Smooth muscle cell (in vitro differentiated cells): ENCODE results near the gene PHYKPL. TPM values are rescaled to one million over a fixed set of nuclear protein-coding genes. Genes with fewer than 3 reads are reported as not detected.

Experiments used
- DNase-seq: peaks from one replicate; lab custom pipeline; 2025; ENCODE audit not compliant: unreplicated experiment; lab: John Stamatoyannopoulos, UW
- H2AFZ ChIP-seq: fragments of 200-600 bp; sonication (generic); 2 replicates; pipeline ENCODE4 v1.6.0; 2016; ENCODE audit warnings: antibody characterized with exemption, low read depth, mild to moderate bottlenecking
- H3F3A ChIP-seq: fragments of 200-600 bp; sonication (generic); 2 replicates; pipeline ENCODE4 v1.6.0; 2017; ENCODE audit warnings: antibody characterized with exemption, low read depth
- H3K27ac ChIP-seq: fragments of 200-600 bp; sonication (generic); 2 replicates; pipeline ENCODE4 v1.5.1; 2016; ENCODE audit warnings: low read depth, mild to moderate bottlenecking
- H3K27me3 ChIP-seq: fragments of 200-600 bp; sonication (generic); 2 replicates; pipeline ENCODE4 v1.6.1; 2016; ENCODE audit warnings: low read depth, mild to moderate bottlenecking
- H3K36me3 ChIP-seq: fragments of 200-600 bp; sonication (generic); 2 replicates; pipeline ENCODE4 v1.5.1; 2016; ENCODE audit warnings: low read depth
- H3K4me1 ChIP-seq: fragments of 200-600 bp; sonication (generic); 2 replicates; pipeline ENCODE4 v1.5.1; 2016; ENCODE audit warnings: low read depth
- H3K4me2 ChIP-seq: fragments of 200-600 bp; sonication (generic); 2 replicates; pipeline ENCODE4 v1.6.0; 2016; ENCODE audit warnings: mild to moderate bottlenecking
- H3K4me3 ChIP-seq: fragments of 200-600 bp; sonication (generic); 2 replicates; pipeline ENCODE4 v1.5.1; 2016; ENCODE audit warnings: mild to moderate bottlenecking
- H3K79me2 ChIP-seq: fragments of 200-600 bp; sonication (generic); 2 replicates; pipeline ENCODE4 v1.6.0; 2016; ENCODE audit warnings: low read depth, mild to moderate bottlenecking
- H3K9ac ChIP-seq: fragments of 200-600 bp; sonication (generic); 2 replicates; pipeline ENCODE4 v1.6.0; 2016; ENCODE audit warnings: low read depth
- H3K9me3 ChIP-seq: fragments of 200-600 bp; sonication (generic); replicated peaks from 2 replicates; pipeline ENCODE4 v1.5.1; 2016; ENCODE audit warnings: low read depth
- H4K20me1 ChIP-seq: fragments of 200-600 bp; sonication (generic); 2 replicates; pipeline ENCODE4 v1.6.0; 2016; ENCODE audit warnings: low read depth
- WGBS: methylation state at CpG from one replicate; pipeline ENCODE4 v1.1.7; 2016; ENCODE audit warnings: low lambda C conversion rate; 5-methylcytosine and 5-hydroxymethylcytosine counted together
- polyA plus RNA-seq: library from polyadenylated mRNA; unstranded; fragments of >200 nt; fragmentation: Nextera tagmentation; extraction: Ambion mirVana; gene quantifications from 2 replicates; pipeline ENCODE4 v1.2.1, GENCODE V29; 2016
- total RNA-seq: library from RNA; depleted of rRNA; stranded (reverse); fragments of >200 nt; gene quantifications from 2 replicates; pipeline ENCODE4 v1.2.3, GENCODE V29; 2014
- TF ChIP-seq, protein P1 (sequence below): fragments of 200-600 bp; sonication (generic); IDR thresholded peaks from 2 replicates; pipeline ENCODE4 v1.5.1; 2017; ENCODE audit warnings: borderline replicate concordance, mild to moderate bottlenecking, antibody characterized with exemption; ENCODE audit not compliant: insufficient read depth, poor library complexity, severe bottlenecking

Gene PHYKPL
- total and polyA plus RNA-seq, 2 experiments from 2014 or later = 15.7 to 27.8 TPM

DNA sequence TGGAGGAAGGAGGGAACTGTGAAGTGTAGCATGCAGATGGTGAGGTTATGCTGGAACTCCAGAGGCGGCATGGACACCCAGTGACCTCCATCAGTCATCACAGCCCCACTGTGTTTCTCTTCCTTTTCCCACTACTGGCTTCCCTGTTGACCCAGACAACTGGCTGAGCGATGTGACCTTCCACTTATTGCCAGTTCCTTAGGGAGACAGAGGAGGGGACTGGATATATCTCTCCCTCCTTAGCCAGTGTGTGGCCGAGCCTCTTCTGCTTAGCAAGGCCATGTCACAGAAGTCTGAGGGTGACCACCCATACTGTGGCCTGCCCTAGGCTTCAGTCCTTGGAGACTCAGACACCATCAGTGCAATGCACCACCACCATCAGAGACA is 3.0 kb upstream of the PHYKPL start:
- no peak for DNase-seq
- H3K4me2 ChIP-seq = no peak overlapping the region
- no peak overlapping the region for H2AFZ ChIP-seq
- H3K9ac ChIP-seq = no peak overlapping the region
- peaks cover 14% of the 10 kb centered on the region for H3K79me2 ChIP-seq
- no peaks in the 10 kb centered on the region for H3K9me3 ChIP-seq
- H3K4me3 ChIP-seq = no peak overlapping the region
- H3K27me3 ChIP-seq = no peaks in the 10 kb centered on the region
- WGBS = 94% methylated on average over 3 of the region's 3 CpGs
- TF ChIP-seq, protein P1, sequence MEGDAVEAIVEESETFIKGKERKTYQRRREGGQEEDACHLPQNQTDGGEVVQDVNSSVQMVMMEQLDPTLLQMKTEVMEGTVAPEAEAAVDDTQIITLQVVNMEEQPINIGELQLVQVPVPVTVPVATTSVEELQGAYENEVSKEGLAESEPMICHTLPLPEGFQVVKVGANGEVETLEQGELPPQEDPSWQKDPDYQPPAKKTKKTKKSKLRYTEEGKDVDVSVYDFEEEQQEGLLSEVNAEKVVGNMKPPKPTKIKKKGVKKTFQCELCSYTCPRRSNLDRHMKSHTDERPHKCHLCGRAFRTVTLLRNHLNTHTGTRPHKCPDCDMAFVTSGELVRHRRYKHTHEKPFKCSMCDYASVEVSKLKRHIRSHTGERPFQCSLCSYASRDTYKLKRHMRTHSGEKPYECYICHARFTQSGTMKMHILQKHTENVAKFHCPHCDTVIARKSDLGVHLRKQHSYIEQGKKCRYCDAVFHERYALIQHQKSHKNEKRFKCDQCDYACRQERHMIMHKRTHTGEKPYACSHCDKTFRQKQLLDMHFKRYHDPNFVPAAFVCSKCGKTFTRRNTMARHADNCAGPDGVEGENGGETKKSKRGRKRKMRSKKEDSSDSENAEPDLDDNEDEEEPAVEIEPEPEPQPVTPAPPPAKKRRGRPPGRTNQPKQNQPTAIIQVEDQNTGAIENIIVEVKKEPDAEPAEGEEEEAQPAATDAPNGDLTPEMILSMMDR = no peak
- H3K4me1 ChIP-seq = peaks cover 9% of the 10 kb centered on the region
- peaks cover 4% of the 10 kb centered on the region for H3F3A ChIP-seq
- H4K20me1 ChIP-seq = peaks cover under 1% of the 10 kb centered on the region
- no peak overlapping the region for H3K27ac ChIP-seq
- no peaks in the 10 kb centered on the region for H3K36me3 ChIP-seq

- Histone ChIP-seq H3K36me3 (no peaks in the 10 kb centered on the region), H3K4me1 (peaks cover 9% of the 10 kb centered on the region), H3K27me3 (no peaks in the 10 kb centered on the region), H3K79me2 (peaks cover 21% of the 10 kb centered on the region), H3F3A (peaks cover 4% of the 10 kb centered on the region), H2AFZ (peak overlapping the region; percentile 71), H3K9ac (no peak overlapping the region), H3K4me2 (no peak overlapping the region), H3K27ac (no peak overlapping the region), H3K4me3 (no peak overlapping the region), H3K9me3 (no peaks in the 10 kb centered on the region), H4K20me1 (peaks cover 4% of the 10 kb centered on the region)
- whole genome bisulfite sequencing = 36% methylated on average over 12 of the region's 12 CpGs
- peak; percentile 31 for DNase-seq
- TF ChIP-seq, protein P1 = peak; percentile 76
Measured at GRCh38 chr5:178234750-178235587, 2.4 kb upstream of the PHYKPL start.

DNA sequence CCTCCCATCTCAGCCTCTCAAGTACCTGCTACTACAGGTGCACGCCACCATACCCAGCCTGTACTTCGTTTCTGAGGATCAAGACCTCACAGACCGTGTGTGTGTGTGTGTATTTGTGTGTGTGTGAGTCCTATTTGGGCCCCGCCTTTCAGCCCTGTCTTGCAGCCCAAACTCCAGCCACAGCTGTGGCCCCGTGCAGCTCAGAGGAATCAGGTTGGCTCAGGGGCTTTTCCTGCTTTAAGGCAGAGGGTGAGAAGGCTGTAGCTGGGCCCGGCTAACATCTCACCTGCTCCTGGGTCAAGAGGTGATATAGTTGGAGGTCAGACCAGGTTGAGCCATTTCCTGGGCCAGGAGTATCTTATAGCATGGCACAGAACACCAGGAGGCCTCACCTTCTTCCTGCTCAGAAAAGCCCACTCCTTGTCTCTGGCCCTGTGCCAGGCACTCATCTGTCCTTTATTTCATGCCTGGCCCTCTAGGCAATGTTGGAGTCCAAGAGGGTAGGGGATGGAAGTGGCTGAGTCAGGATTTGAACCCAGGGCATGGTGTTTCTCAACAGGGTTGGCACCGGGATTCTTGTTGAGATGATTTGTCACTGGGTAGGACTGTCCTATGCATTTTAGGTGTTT is 1.6 kb upstream of the PHYKPL start:
- Histone ChIP-seq H3K27ac (no peak overlapping the region), H2AFZ (no peak overlapping the region), H3K27me3 (no peaks in the 10 kb centered on the region), H3K36me3 (no peaks in the 10 kb centered on the region), H3K9me3 (no peaks in the 10 kb centered on the region), H3K4me3 (no peak overlapping the region), H3K4me2 (no peak overlapping the region), H3K4me1 (peaks cover 9% of the 10 kb centered on the region), H3K79me2 (peaks cover 26% of the 10 kb centered on the region), H4K20me1 (peaks cover 4% of the 10 kb centered on the region), H3K9ac (no peak overlapping the region), H3F3A (peaks cover 4% of the 10 kb centered on the region)
- TF ChIP-seq, protein P1 = no peak
- no peak for DNase-seq
- 90% methylated on average over 7 of the region's 7 CpGs for WGBS
